Ectodermal cell (in vitro differentiated cells): ENCODE measurements around the gene MAML2.

Source experiments
- H3K27ac ChIP-seq: 2 replicates; pipeline ENCODE4 v1.7.0; 2013; ENCODE audit warnings: mild to moderate bottlenecking, low read depth, low read length; ENCODE audit not compliant: insufficient read depth, poor library complexity, severe bottlenecking
- H3K27me3 ChIP-seq: 2 replicates; pipeline ENCODE4 v1.7.0; 2013; ENCODE audit warnings: mild to moderate bottlenecking, low read length; ENCODE audit not compliant: insufficient read depth, control insufficient read depth, poor library complexity, severe bottlenecking
- H3K36me3 ChIP-seq: one replicate; pipeline ENCODE4 v1.7.0; 2013; ENCODE audit warnings: low read length; ENCODE audit not compliant: control insufficient read depth, insufficient read depth
- H3K4me1 ChIP-seq: one replicate; pipeline ENCODE4 v1.7.0; 2013; ENCODE audit warnings: low read length; ENCODE audit not compliant: control insufficient read depth, insufficient read depth
- H3K4me3 ChIP-seq: 2 replicates; pipeline ENCODE4 v1.7.0; 2013; ENCODE audit warnings: low read depth, low read length, control low read depth; ENCODE audit not compliant: insufficient read depth
- H3K9me3 ChIP-seq: 2 replicates; pipeline ENCODE4 v1.7.0; 2013; ENCODE audit warnings: mild to moderate bottlenecking, low read length, moderate library complexity; ENCODE audit not compliant: control insufficient read depth
- WGBS, 2 experiments: methylation state at CpG; one replicate each; pipeline ENCODE4 v1.1.7; 2013; ENCODE audit warnings: missing lambda C conversion rate in 2 of 2; 5-methylcytosine and 5-hydroxymethylcytosine counted together

MAML2 gene

GRCh38 chr11:96154802-96155520 is 188.0 kb downstream of the MAML2 start:
- no peak overlapping the region for H3K4me3 ChIP-seq
- WGBS, 2 experiments, result 87 to 94% methylated on average over 6 of the region's 7 CpGs

GRCh38 chr11:96152623-96153022 is 190.4 kb downstream of the MAML2 start:
- Histone ChIP-seq H3K4me1 (no peaks in the 10 kb centered on the region), H3K27ac (no peak overlapping the region), H3K27me3 (no peaks in the 10 kb centered on the region), H3K9me3 (no peaks in the 10 kb centered on the region), H3K4me3 (no peak overlapping the region), H3K36me3 (no peaks in the 10 kb centered on the region)
- 67 to 73% methylated on average over 1 of the region's 1 CpG for WGBS, 2 experiments

More at GRCh38 chr11:96154802-96155520, 188.0 kb downstream of the MAML2 start:
- no peaks in the 10 kb centered on the region for H3K27me3 ChIP-seq
- no peaks in the 10 kb centered on the region for H3K4me1 ChIP-seq
- H3K27ac ChIP-seq, result no peak overlapping the region
- no peaks in the 10 kb centered on the region for H3K9me3 ChIP-seq
- H3K36me3 ChIP-seq, result no peaks in the 10 kb centered on the region

- Histone ChIP-seq H3K27ac (no peak overlapping the region), H3K27me3 (no peaks in the 10 kb centered on the region), H3K36me3 (no peaks in the 10 kb centered on the region), H3K9me3 (no peaks in the 10 kb centered on the region), H3K4me1 (no peaks in the 10 kb centered on the region), H3K4me3 (no peak overlapping the region)
- 88 to 96% methylated on average over 3 of the region's 3 CpGs for WGBS, 2 experiments
These were observed 191.5 kb downstream of the MAML2 start for GRCh38 chr11:96151501-96151900.

- Histone ChIP-seq H3K36me3 (no peaks in the 10 kb centered on the region), H3K4me1 (no peaks in the 10 kb centered on the region), H3K27ac (no peak overlapping the region), H3K9me3 (no peaks in the 10 kb centered on the region), H3K4me3 (no peak overlapping the region), H3K27me3 (no peaks in the 10 kb centered on the region)
- 93 to 94% methylated on average over 4 of the region's 4 CpGs for WGBS, 2 experiments
These were observed 192.4 kb downstream of the MAML2 start for GRCh38 chr11:96150609-96151008.

- 92 to 95% methylated on average over 7 of the region's 7 CpGs for WGBS, 2 experiments
- Histone ChIP-seq H3K36me3 (no peaks in the 10 kb centered on the region), H3K4me1 (no peaks in the 10 kb centered on the region), H3K9me3 (no peaks in the 10 kb centered on the region), H3K4me3 (no peak overlapping the region), H3K27me3 (no peaks in the 10 kb centered on the region), H3K27ac (no peak overlapping the region)
These were observed 193.0 kb downstream of the MAML2 start for GRCh38 chr11:96149743-96150555.

GRCh38 chr11:96147906-96148486 is 195.0 kb downstream of the MAML2 start:
- peaks cover 8% of the 10 kb centered on the region for H3K4me1 ChIP-seq
- H3K4me3 ChIP-seq, result no peak overlapping the region
- H3K36me3 ChIP-seq, result no peaks in the 10 kb centered on the region
- H3K27me3 ChIP-seq, result no peaks in the 10 kb centered on the region
- 89 to 92% methylated on average over 6 of the region's 6 CpGs for WGBS, 2 experiments
- no peaks in the 10 kb centered on the region for H3K9me3 ChIP-seq
- no peak overlapping the region for H3K27ac ChIP-seq

- Histone ChIP-seq H3K9me3 (no peaks in the 10 kb centered on the region), H3K36me3 (no peaks in the 10 kb centered on the region), H3K27me3 (no peaks in the 10 kb centered on the region), H3K4me3 (no peak overlapping the region), H3K27ac (no peak overlapping the region), H3K4me1 (peaks cover 16% of the 10 kb centered on the region)
- 98 to 100% methylated on average over 2 of the region's 2 CpGs for WGBS, 2 experiments
These were observed 195.8 kb downstream of the MAML2 start for GRCh38 chr11:96147186-96147585.

GRCh38 chr11:96146765-96147164 is 196.2 kb downstream of the MAML2 start:
- Histone ChIP-seq H3K27ac (no peak overlapping the region), H3K36me3 (no peaks in the 10 kb centered on the region), H3K4me1 (peaks cover 18% of the 10 kb centered on the region), H3K27me3 (no peaks in the 10 kb centered on the region), H3K4me3 (no peak overlapping the region), H3K9me3 (no peaks in the 10 kb centered on the region)

- peaks cover 18% of the 10 kb centered on the region for H3K4me1 ChIP-seq
- no peak overlapping the region for H3K4me3 ChIP-seq
- WGBS, 2 experiments, result 95 to 96% methylated on average over 4 of the region's 4 CpGs
These were observed 197.8 kb downstream of the MAML2 start for GRCh38 chr11:96145163-96145585.

GRCh38 chr11:96144553-96144952 is 198.4 kb downstream of the MAML2 start:
- H3K4me3 ChIP-seq, result no peak overlapping the region
- no peaks in the 10 kb centered on the region for H3K27me3 ChIP-seq
- H3K27ac ChIP-seq, result no peak overlapping the region
- 93 to 97% methylated on average over 1 to 2 of the region's 2 CpGs for WGBS, 2 experiments
- H3K4me1 ChIP-seq, result peaks cover 18% of the 10 kb centered on the region
- no peaks in the 10 kb centered on the region for H3K9me3 ChIP-seq
- H3K36me3 ChIP-seq, result no peaks in the 10 kb centered on the region

More at GRCh38 chr11:96145163-96145585, 197.8 kb downstream of the MAML2 start:
- Histone ChIP-seq H3K27me3 (no peaks in the 10 kb centered on the region), H3K36me3 (no peaks in the 10 kb centered on the region), H3K9me3 (no peaks in the 10 kb centered on the region), H3K27ac (no peak overlapping the region)
